CD4-positive, alpha-beta T cell treated with Interleukin-15 for 4 hours (primary cell): Measurements from ENCODE around the gene DENND4C.
"Not testable (repeated sequence)": the region's sequence is repeated elsewhere in the genome, so short reads cannot be mapped to it uniquely, and the experiment has no call there.

Source experiments
- DNase-seq: peaks from one replicate; pipeline ENCODE4 v3.0.0-alpha.2; 2020; ENCODE audit warnings: low spot score

Gene DENND4C

GRCh38 chr9:19266778-19267384 lies 36.4 kb downstream of the DENND4C start:
- DNase-seq: not testable (repeated sequence)

- DNase-seq: no peak
Measured at GRCh38 chr9:19269582-19269981, 39.1 kb downstream of the DENND4C start.

GRCh38 chr9:19270421-19270949 lies 40.0 kb downstream of the DENND4C start:
- DNase-seq: no peak

GRCh38 chr9:19271081-19271480 lies 40.6 kb downstream of the DENND4C start:
- DNase-seq: no peak

- DNase-seq: no peak
Measured at GRCh38 chr9:19281801-19282200, 51.3 kb downstream of the DENND4C start.

- DNase-seq: no peak
Measured at GRCh38 chr9:19283072-19283710, 52.7 kb downstream of the DENND4C start.

GRCh38 chr9:19284729-19285128 lies 54.2 kb downstream of the DENND4C start:
- no peak for DNase-seq

GRCh38 chr9:19286634-19287188 lies 56.2 kb downstream of the DENND4C start:
- DNase-seq: no peak

- no peak for DNase-seq
Measured at GRCh38 chr9:19288081-19288480, 57.6 kb downstream of the DENND4C start.

- no peak for DNase-seq
Measured at GRCh38 chr9:19290103-19290502, 59.6 kb downstream of the DENND4C start.

- no peak for DNase-seq
Measured at GRCh38 chr9:19294219-19294618, 63.7 kb downstream of the DENND4C start.

- no peak for DNase-seq
Measured at GRCh38 chr9:19298436-19299000, 68.0 kb downstream of the DENND4C start.

- no peak for DNase-seq
Measured at GRCh38 chr9:19303216-19303615, 72.7 kb downstream of the DENND4C start.

GRCh38 chr9:19306568-19306967 lies 76.1 kb downstream of the DENND4C start:
- DNase-seq: no peak

- no peak for DNase-seq
Measured at GRCh38 chr9:19310246-19310645, 79.8 kb downstream of the DENND4C start.

- no peak for DNase-seq
Measured at GRCh38 chr9:19313573-19313972, 83.1 kb downstream of the DENND4C start.

- no peak for DNase-seq
Measured at GRCh38 chr9:19320495-19320894, 90.0 kb downstream of the DENND4C start.

GRCh38 chr9:19331877-19332276 lies 101.4 kb downstream of the DENND4C start:
- DNase-seq: no peak

GRCh38 chr9:19336166-19336565 lies 105.7 kb downstream of the DENND4C start:
- no peak for DNase-seq

- no peak for DNase-seq
Measured at GRCh38 chr9:19342947-19343346, 112.5 kb downstream of the DENND4C start.

- no peak for DNase-seq
Measured at GRCh38 chr9:19358701-19359100, 128.2 kb downstream of the DENND4C start.

GRCh38 chr9:19369107-19369506 lies 138.6 kb downstream of the DENND4C start:
- no peak for DNase-seq

GRCh38 chr9:19371942-19372341 lies 141.4 kb downstream of the DENND4C start:
- no peak for DNase-seq
